T-helper 17 cell (primary cell): Measurements from ENCODE around the gene NKX1-1. TPM values are rescaled to one million over a fixed set of nuclear protein-coding genes. Genes with fewer than 3 reads are reported as not detected.

Source experiments
- ATAC-seq: fragments of 150-1000 bp; cut with Tn5 transposase; 2 replicates; pipeline ENCODE4 v1.10.0; 2021; ENCODE audit warnings: mild to moderate bottlenecking, moderate library complexity
- DNase-seq, 3 donors: peaks; one replicate each; pipeline versions ENCODE4 v3.0.0 to v3.0.0-alpha.2; 2020 to 2021
- H3K9me3 ChIP-seq: one replicate; pipeline ENCODE4 v1.7.0; 2013; ENCODE audit warnings: low read length, mild to moderate bottlenecking; ENCODE audit not compliant: control insufficient read depth, poor library complexity, severe bottlenecking
- H3K27ac Mint-ChIP-seq: one replicate; pipeline ENCODE4 v1.8.0; 2022; ENCODE audit warnings: mild to moderate bottlenecking, moderate library complexity, mixed read lengths
- H3K27me3 Mint-ChIP-seq: one replicate; pipeline ENCODE4 v1.8.0; 2022; ENCODE audit warnings: mixed read lengths
- H3K36me3 Mint-ChIP-seq: one replicate; pipeline ENCODE4 v1.8.0; 2022; ENCODE audit warnings: low read depth, mixed read lengths
- H3K4me1 Mint-ChIP-seq: one replicate; pipeline ENCODE4 v1.8.0; 2022; ENCODE audit warnings: mild to moderate bottlenecking, mixed read lengths
- H3K4me3 Mint-ChIP-seq: one replicate; pipeline ENCODE4 v1.8.0; 2022; ENCODE audit warnings: mild to moderate bottlenecking, moderate library complexity, mixed read lengths
- total RNA-seq, 4 donors: library from RNA in 2 of 4; stranded (reverse) in 2 of 4; gene quantifications; one replicate each; pipeline ENCODE4 v1.2.3 and lab custom pipeline; 2022 to 2026

NKX1-1 gene
- total RNA-seq (not detected), total RNA-seq (lab: John Stamatoyannopoulos, UW) (0 reads per million in 2 donors)

DNA sequence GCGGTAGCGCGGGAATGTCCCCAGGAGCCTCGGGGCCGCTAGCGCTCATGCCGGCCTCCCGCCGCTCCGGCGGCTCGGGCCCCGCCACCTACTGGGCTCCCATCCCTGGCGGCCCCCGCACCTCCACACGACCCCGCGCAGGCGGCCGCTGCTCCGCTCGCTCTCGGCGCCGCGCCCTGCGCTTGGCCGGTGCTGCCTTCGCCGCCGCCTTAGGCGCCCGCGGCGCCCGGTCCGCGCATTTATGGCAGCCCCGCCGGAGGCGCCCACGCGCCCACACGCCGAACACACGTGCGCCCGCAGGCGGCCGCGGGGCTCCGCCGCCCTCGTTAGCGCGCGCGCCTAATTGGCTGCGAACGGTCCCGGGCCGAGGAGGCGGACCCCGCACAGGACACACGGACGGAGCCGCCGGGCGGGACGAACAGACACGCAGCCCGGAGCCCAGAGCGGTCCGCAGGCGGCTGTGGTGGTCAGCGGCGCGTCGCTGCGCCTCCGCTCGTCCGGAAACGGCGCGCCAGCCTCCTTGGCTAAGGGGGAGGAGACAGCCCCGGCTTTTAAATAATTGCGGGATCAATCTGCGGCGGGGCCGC, at the start of gene NKX1-1:
Gene NKX1-1 (minus strand): TSS at position 49 of the 587 bp plus-strand sequence. CDS start 0 bp downstream, at position 49.
- DNase-seq, result no peak
- no peaks in the 10 kb centered on the region for H3K9me3 ChIP-seq
- Mint-ChIP-seq H3K27ac (peak within 1 kb of the TSS; percentile 19), H3K36me3 (peaks cover 4% of the 10 kb centered on the region), H3K4me3 (peak within 1 kb of the TSS; percentile 67), H3K4me1 (peaks cover 16% of the 10 kb centered on the region), H3K27me3 (peaks cover 50% of the 10 kb centered on the region)
- no peak for ATAC-seq

DNA sequence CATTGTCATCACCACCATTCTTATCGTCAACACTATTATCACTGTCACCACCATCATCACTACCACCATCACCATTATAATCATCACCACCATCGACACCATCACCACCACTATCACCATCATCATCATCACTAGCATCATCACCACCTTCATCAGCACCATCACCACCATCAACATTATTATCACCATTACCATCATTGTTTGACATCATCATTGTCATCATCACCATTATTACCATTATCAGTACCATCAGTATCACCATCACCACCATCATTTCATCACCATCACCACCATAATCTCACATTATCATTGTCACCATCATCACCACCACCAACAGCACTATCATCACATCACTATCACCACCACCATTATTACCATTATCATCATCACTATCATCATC, 47.5 kb upstream of the NKX1-1 start:
- H3K36me3 Mint-ChIP-seq, result no peaks in the 10 kb centered on the region
- H3K9me3 ChIP-seq, result no peaks in the 10 kb centered on the region
- no peak overlapping the region for H3K4me3 Mint-ChIP-seq
- no peaks in the 10 kb centered on the region for H3K27me3 Mint-ChIP-seq
- no peak overlapping the region for H3K27ac Mint-ChIP-seq
- H3K4me1 Mint-ChIP-seq, result no peaks in the 10 kb centered on the region
- ATAC-seq (no peak), DNase-seq (no peak)

DNA sequence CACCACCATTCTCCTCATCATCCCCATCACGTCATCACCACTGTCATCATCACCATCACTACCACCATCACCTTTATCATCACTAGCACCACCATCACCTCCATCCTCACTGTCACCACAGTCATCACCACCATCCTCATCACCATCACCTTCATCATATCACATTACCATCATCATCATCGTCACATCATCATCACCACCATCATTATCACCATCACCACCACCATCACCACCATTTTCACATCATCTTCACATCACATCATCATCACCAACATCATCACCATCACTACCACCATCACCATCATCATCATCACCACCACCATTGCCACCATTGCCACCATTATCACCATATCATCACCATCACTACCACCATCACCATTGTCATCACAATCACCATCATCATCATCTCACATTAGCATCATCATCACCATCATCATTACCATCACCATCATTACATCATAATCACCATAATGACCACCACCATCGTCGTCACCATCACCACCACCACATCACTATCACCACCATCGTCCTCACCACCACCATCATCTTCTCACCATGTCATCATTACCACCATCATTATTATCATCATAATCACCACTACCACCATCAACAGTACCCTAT, 46.3 kb upstream of the NKX1-1 start:
- H3K27ac Mint-ChIP-seq, result no peak overlapping the region
- H3K4me1 Mint-ChIP-seq, result no peaks in the 10 kb centered on the region
- no peaks in the 10 kb centered on the region for H3K9me3 ChIP-seq
- H3K36me3 Mint-ChIP-seq, result no peaks in the 10 kb centered on the region
- no peaks in the 10 kb centered on the region for H3K27me3 Mint-ChIP-seq
- no peak overlapping the region for H3K4me3 Mint-ChIP-seq
- ATAC-seq (no peak), DNase-seq (no peak)

DNA sequence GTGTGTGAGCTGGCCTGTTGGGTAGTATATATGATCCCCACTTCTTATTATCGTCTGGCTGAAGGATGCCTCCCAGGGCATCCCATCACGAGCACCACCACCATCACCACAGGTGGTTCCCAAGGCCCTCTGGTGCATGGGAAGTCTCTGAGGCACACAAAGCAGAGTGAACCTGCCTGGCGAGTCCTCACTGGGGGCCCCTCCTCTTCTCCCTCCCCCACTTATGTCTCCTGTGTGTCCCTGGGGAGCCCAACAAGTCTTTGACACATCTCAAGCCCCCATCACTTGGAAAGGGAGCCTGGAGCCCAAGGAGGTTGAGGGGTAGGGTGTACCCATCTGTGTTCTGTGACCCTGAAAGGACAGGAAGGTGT, 45.5 kb upstream of the NKX1-1 start:
- H3K9me3 ChIP-seq, result no peaks in the 10 kb centered on the region
- DNase-seq (no peak), ATAC-seq (no peak)
- H3K36me3 Mint-ChIP-seq, result no peaks in the 10 kb centered on the region
- no peaks in the 10 kb centered on the region for H3K4me1 Mint-ChIP-seq
- no peak overlapping the region for H3K4me3 Mint-ChIP-seq
- H3K27ac Mint-ChIP-seq, result no peak overlapping the region
- peaks cover 6% of the 10 kb centered on the region for H3K27me3 Mint-ChIP-seq

DNA sequence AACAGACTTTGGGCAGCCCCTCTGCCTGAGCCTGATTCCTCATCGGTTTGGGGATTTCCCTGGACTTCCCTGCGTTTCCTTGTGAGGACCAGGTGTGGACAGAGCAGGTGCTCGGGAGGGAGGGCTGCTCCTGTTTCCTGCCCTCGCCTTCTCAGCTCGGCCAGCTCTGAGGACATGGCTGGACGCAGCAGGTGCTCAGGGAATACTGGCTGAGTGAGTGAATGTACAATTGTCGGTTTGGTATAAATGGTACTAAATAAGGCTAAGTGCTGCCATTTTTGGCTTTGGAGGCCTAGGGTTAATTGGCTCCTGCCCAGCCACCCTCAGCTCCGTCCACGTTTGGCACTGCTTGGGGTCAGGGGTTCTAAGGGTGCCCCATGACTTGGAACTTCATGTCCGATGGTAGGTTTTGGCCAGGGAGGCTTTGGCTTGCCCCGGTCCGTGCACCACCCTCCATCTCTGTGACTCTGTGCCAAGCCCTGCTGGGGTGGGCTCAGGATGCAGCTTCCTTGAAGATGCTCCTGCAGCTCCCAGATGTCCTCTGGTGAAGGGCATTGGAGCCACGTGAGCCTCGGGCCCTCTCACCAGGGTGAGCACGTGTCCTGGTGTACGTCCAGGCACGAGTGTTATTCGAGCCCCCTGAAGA, 45.0 kb upstream of the NKX1-1 start:
- H3K27ac Mint-ChIP-seq, result no peak overlapping the region
- DNase-seq, result no peak
- no peak for ATAC-seq
- no peaks in the 10 kb centered on the region for H3K36me3 Mint-ChIP-seq
- H3K9me3 ChIP-seq, result no peaks in the 10 kb centered on the region
- H3K4me3 Mint-ChIP-seq, result no peak overlapping the region
- H3K4me1 Mint-ChIP-seq, result no peaks in the 10 kb centered on the region
- H3K27me3 Mint-ChIP-seq, result peaks cover 10% of the 10 kb centered on the region

DNA sequence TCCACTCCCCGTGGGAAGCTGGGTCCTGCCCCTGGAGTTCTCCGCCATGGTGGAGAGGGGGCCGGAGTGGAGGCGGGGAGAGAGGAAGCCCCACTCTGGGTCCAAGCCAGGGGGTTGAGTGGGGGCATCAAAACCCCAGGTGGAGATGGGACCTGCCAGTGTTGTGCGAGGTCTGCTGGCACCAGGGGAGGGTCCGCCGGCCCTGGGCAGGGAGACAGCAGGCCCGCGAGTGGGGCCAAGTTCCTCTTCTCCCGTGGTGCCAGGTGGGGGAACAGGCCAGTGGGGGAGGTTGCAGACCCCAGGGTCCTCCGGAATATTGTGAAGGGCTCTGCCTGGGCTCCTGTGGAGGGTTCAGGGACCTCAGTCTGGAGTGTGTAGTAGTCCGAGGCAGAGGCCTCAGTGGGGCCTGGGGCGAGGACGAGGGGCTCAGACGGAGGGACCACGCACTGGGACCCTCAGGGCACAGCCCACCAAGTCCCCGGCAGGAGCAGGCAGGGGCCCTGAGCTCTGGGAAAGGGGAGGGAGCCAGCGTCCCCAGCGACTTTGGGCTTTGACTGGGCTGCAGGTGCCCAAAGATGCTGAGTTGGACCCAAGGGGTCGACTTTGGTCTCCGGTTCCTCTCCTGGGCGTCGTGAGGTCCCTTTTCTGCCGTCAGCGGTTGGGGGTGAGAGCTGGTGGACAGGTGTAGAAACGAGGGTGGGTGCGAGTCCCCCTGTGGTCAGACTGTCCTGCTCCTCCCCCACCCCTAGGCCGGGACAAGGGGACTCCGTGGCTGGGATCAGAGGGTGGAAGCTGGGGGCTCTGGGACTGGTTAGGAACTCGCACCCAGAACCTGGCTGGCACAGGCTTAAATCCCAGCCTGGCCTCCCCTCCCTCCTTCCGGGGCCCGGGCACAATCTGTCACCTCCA, 43.8 kb upstream of the NKX1-1 start:
- no peak for DNase-seq
- Mint-ChIP-seq H3K27ac (no peak overlapping the region), H3K4me3 (no peak overlapping the region), H3K4me1 (no peaks in the 10 kb centered on the region), H3K27me3 (peaks cover 19% of the 10 kb centered on the region), H3K36me3 (no peaks in the 10 kb centered on the region)
- ATAC-seq, result no peak
- H3K9me3 ChIP-seq, result no peaks in the 10 kb centered on the region

DNA sequence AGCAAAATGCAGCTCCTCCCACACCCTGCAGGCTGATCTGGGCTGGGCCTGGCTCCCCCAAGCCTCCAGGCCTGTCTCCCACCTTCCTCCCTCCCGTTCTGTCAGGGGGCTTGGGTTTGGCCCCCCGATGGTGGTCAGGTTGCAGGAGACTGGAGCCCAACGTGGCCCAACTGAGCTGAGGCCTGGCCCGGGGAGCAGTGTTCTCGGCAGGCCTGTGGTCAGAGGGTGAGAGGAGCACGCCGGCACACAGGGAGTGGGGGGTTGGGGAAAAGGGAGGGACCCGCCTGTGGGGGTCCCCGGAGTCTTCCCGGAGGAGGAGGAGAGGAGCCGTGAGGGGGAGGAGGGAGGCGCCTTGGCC, 43.2 kb upstream of the NKX1-1 start:
- no peaks in the 10 kb centered on the region for H3K9me3 ChIP-seq
- ATAC-seq (no peak), DNase-seq (no peak)
- Mint-ChIP-seq H3K4me3 (no peak overlapping the region), H3K27me3 (peaks cover 23% of the 10 kb centered on the region), H3K27ac (no peak overlapping the region), H3K4me1 (no peaks in the 10 kb centered on the region), H3K36me3 (no peaks in the 10 kb centered on the region)

DNA sequence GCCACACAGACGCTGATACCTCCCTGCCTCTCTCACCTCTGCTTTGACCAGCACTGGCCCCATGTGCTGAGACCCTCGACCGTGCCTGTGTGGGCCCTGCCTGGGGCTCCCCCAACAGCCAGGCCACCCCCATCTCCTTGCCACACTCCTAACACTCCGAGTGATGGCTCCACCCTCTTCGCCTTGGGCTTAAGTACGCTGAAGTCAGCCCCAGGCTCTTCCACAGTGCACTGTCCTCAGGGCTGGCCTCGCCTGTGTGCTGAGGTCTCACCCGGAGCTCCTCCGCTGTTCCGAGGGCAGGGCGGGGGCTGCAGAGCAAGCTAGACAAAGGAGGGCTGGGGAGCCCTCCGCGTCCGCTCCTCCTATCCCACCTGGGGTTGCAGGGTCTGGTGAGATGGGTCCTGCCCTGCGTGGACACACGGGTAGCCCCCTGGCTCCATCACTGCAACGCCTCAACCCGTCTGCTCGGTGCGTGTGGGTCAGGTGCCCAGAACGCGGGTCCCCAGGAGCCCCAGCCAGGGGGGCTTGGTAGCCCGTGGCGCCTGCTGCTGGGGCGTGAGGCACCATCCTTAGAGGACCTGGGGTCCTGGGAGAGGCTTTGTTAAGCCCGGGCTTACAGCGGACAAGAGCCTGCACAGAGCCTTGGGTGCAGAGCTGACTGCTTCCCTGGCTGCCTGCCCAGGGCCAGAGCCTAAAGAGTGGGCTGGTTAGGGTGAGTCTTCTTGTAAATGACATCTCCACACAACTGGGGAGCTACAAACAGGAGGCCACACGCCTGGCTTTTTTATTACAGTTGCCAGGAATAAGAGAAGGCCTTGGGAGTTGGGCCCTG, 42.6 kb upstream of the NKX1-1 start:
- H3K27me3 Mint-ChIP-seq, result peaks cover 28% of the 10 kb centered on the region
- H3K4me3 Mint-ChIP-seq, result no peak overlapping the region
- no peaks in the 10 kb centered on the region for H3K36me3 Mint-ChIP-seq
- ATAC-seq (no peak), DNase-seq (no peak)
- no peaks in the 10 kb centered on the region for H3K9me3 ChIP-seq
- H3K27ac Mint-ChIP-seq, result no peak overlapping the region
- H3K4me1 Mint-ChIP-seq, result no peaks in the 10 kb centered on the region

DNA sequence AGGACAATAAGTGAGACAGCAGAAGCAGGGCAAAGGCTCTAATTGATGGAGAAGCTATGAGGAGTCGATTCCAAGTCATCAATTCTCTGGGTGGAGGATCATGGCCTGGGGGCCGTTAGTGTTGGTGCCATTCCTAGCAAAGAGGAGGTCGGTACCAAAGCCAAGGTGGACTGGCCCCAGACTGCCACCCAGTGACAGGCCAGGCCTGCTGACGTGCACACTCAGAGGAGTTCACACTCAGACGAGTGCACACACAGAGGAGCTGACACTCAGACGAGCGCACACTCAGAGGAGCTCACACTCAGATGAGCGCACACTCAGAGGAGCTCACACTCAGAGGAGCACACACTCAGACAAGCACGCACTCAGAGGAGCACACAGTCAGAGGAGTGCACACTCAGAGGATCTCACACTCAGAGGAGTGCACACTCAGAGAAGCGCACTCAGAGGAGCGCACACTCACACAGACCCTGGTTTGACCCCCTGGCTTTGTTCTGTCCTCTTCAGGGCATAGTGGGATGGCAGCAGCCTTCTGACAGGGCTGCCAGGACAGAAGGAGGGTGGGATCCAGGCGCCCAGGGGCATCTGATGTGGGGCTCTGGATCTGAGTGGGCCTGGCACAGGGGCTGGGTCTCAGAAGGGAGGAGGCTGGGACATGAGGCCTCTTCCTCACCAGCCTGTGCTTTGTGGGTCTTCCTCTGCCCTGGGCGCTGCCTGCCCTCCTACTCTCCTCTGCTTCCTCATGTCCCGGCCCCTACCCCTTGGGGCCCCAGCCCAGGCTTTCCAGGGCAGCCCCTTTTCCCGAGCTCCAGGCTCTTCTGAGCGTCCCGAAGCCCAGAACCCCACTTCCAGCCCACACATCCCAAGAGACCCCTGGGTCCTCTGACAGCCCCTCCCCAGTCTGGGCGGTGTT, 41.7 kb upstream of the NKX1-1 start:
- H3K9me3 ChIP-seq, result no peaks in the 10 kb centered on the region
- no peak for DNase-seq
- peaks cover 28% of the 10 kb centered on the region for H3K27me3 Mint-ChIP-seq
- H3K4me1 Mint-ChIP-seq, result no peaks in the 10 kb centered on the region
- no peak overlapping the region for H3K4me3 Mint-ChIP-seq
- H3K36me3 Mint-ChIP-seq, result no peaks in the 10 kb centered on the region
- no peak for ATAC-seq
- no peak overlapping the region for H3K27ac Mint-ChIP-seq

DNA sequence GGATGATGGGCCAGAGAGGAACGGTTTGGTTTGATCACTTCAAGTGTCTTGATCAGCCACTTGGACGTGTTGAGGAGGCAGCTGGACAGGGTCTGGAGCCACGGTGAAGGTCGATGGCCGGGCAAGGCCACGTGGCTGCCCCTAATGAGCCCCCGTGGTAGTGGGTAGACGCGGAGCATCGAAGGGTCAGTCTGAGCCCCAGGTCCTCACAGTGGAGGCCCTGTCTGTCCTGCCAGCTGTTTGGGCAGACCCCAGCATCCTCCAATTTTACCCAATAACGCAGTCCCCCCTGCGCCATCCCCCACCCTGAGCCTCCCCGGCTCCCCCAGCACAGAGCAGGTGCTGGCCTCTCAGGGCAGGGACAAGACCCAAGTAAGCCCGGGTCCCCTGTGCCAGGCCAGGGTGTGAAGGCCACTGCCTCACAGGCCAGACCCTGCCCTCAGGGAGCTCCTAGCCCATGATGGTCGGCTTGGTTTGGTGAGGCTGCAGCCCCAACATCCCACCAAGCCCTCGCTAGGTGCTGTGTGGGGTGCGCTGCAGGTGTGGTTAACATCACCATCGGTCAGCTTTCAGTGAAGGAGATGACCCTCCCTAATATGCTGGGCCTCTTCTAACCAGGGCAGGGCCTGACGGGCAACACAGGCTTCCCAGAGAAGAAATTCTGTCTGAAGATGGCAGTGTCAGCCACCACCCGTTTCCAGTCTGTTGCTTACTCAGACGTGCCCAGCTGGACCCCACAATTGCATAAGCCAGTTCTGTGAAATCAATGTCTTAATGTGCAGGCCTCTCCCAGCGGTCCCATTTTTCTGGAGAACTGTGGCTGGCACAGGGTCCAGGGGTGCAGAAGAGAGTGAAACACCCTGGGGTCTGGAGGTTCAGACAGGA, 40.5 kb upstream of the NKX1-1 start:
- DNase-seq, result no peak
- peaks cover 28% of the 10 kb centered on the region for H3K27me3 Mint-ChIP-seq
- no peak for ATAC-seq
- no peak overlapping the region for H3K27ac Mint-ChIP-seq
- no peak overlapping the region for H3K4me3 Mint-ChIP-seq
- H3K36me3 Mint-ChIP-seq, result no peaks in the 10 kb centered on the region
- H3K9me3 ChIP-seq, result no peaks in the 10 kb centered on the region
- H3K4me1 Mint-ChIP-seq, result no peaks in the 10 kb centered on the region

DNA sequence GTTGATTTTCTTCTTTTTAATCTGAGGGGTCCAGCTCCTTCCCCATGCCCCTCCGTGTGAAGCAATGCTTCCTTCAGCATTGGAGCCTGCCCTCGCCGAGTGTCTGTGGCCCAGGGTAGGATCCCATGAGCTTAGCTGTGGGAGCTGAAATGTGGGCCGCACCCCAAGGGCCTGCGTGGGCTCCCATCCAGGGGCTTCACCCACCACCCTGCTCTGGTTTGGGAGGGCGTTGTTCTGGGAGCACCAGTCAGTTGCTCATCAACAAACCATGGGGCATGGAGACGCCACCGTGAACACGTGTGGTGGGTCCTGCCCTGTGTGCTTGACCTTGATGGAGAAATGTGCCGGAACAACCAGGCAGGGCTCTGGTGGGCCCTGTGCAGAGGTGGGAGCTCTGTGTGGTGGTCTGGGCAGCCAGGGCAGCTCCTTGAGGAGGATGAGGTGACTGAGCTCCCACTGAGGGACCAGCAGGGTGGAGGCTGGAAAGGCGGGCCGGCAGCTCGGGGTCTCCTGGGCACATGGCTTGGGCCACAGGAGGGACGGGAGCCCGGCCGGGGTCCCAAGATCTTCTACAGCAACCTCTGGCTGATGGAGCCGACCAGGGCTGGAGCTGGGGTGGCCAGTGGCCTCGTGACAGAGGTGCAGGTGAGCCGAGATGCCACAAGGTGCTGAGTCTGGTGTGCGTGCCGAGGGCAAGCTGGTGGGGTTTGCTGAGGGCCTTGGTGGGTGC, 39.6 kb upstream of the NKX1-1 start:
- H3K9me3 ChIP-seq, result no peaks in the 10 kb centered on the region
- Mint-ChIP-seq H3K4me1 (no peaks in the 10 kb centered on the region), H3K4me3 (no peak overlapping the region), H3K27ac (no peak overlapping the region), H3K36me3 (no peaks in the 10 kb centered on the region), H3K27me3 (peaks cover 28% of the 10 kb centered on the region)
- no peak for ATAC-seq
- DNase-seq, result no peak
